ENCODE data around the gene CRYL1.

The CRYL1 gene

DNA sequence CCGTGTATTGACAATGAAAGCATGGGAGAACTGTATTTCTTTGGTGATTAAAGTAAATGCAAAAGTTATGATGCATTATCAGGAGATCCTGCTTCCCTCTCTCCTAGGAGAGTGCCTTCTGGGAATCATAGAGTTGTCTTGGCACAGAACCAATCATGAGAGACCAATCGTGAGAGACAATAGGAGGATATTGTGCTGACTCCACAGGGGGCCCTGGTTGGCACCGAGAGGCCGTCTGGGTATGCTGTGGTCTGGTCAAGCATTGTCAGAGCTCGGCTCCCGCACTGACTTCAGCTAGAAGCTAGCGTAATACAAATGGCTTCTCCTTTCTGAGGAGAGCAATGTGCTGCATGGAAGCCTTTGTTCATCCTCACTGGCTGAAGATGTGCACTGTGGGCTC lies 162.1 kb downstream of the CRYL1 start:
- TF ChIP-seq CTCF (IDR thresholded peaks at IDR 0.05) = no peak
- TF ChIP-seq ZFX (IDR thresholded peaks at IDR 0.05; ENCODE audit: borderline replicate concordance) = no peak

DNA sequence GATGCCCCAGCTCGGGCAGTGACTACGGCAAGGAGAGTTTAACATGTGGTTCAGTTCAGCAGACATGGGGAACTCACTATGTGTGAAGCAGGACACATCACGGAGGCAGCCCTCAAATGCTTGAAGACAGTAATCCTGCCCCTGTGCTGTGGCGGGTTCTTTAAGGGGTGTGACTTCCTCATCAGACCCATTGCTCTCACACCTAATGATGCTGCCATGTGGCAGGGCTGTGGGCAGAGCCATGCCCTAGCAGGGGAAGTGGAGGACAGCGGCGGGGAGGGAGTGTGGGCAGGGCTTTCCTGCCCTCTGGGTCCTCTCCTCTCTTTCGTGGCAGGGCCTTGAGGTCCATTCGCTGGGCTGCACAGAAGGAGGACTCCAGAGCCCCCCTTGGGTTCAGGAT lies 162.5 kb downstream of the CRYL1 start:
- TF ChIP-seq CTCF (IDR thresholded peaks at IDR 0.05) (no peak), ZFX (IDR thresholded peaks at IDR 0.05; ENCODE audit: borderline replicate concordance) (no peak)

More for the DNA sequence above, 162.1 kb downstream of the CRYL1 start:
- H3K27ac ChIP-seq = no peak overlapping the region

DNA sequence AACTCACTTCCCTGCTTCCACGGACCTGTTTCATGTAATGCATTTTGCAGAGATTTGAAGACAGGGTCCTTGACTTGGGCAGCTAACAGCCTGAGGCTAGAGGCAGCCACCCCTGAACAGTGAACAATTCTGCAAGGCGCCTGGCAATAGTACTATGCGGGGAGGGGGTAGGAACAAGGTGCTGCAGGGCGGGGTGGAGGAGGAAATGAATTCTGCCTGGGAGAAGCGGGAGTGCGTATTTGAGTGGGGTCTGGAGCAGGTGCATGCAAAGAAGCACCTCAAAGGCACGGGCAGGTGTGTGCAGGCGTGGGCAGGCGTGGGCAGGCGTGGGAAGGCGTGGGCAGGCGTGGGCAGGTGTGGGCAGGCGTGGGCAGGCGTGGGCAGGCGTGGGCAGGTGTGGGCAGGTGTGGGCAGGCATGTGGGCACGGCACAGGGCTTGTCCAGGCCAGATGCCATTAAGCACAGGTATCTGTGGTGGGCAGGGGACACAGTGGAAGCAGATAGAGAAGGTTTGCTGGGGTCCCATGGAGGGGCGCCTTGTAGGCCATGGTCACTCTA lies 163.1 kb downstream of the CRYL1 start:
- no peak overlapping the region for H3K27ac ChIP-seq
- no peak for TF ChIP-seq CTCF (IDR thresholded peaks at IDR 0.05)
- TF ChIP-seq ZFX (IDR thresholded peaks at IDR 0.05; ENCODE audit: borderline replicate concordance) = no peak

More for the DNA sequence above, 162.5 kb downstream of the CRYL1 start:
- no peak overlapping the region for H3K27ac ChIP-seq

GRCh38 chr13:20360835-20361412 lies 164.7 kb downstream of the CRYL1 start:
- H3K27ac ChIP-seq = no peak overlapping the region

GRCh38 chr13:20360041-20360491 lies 165.6 kb downstream of the CRYL1 start:
- no peak overlapping the region for H3K27ac ChIP-seq
- TF ChIP-seq ZFX (IDR thresholded peaks at IDR 0.05; ENCODE audit: borderline replicate concordance) = no peak
- no peak for TF ChIP-seq CTCF (IDR thresholded peaks at IDR 0.05)

More at GRCh38 chr13:20360835-20361412, 164.7 kb downstream of the CRYL1 start:
- TF ChIP-seq ZFX (IDR thresholded peaks at IDR 0.05; ENCODE audit: borderline replicate concordance) (no peak), CTCF (IDR thresholded peaks at IDR 0.05) (no peak)

DNA sequence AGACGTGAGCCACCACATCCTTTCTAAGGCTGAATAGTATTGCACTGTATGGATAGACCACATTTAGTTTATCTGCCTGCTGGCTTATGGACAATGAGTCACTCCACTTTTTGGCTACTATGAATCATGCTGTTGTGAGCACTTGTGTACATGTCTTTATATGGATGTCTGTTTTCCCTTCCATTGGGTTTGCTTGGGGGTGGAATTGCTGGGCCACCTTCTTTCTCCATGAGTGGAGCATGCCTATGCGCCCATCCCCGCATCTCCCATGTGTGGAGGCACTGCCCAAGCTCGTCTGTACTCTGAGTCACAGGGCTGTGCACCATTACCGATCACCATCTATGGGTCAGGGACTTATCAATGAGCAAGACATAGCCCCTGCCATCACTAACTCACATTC lies 166.3 kb downstream of the CRYL1 start:
- H3K27ac ChIP-seq = no peak overlapping the region
- TF ChIP-seq CTCF (IDR thresholded peaks at IDR 0.05) (no peak), ZFX (IDR thresholded peaks at IDR 0.05; ENCODE audit: borderline replicate concordance) (no peak)

DNA sequence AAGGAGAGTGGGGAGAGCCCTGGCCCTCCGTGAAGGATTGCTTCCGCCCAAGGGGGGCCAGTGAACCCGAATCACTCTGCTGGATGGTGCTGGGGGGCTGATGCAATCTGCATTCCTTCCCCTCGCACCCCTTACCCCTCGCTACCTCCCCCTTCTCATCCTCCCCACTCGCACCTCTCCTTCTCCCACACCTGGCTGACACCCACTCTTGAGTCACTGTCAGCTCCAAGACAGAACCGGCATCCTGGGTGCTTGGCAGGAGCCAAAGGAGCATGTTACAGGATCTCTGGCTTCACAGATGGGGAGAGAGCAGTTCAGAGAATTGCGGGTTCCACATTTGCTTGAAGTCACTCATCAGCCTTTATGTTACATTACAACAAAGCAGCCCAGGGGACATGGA lies 167.6 kb downstream of the CRYL1 start:
- TF ChIP-seq ZFX (IDR thresholded peaks at IDR 0.05; ENCODE audit: borderline replicate concordance) = no peak
- TF ChIP-seq CTCF (IDR thresholded peaks at IDR 0.05) = no peak
- H3K27ac ChIP-seq = no peak overlapping the region
